GM20000 (cell line): Measurements from ENCODE around the gene MOCS1.
A peak's percentile ranks its signal among the peaks of the same experiment; 100 is the strongest.

Experiments used
- DNase-seq: peaks from one replicate; pipeline ENCODE4 v3.0.0; 2012; ENCODE audit warnings: low spot score
- CTCF ChIP-seq: IDR thresholded peaks from 2 replicates; pipeline ENCODE4 v1.5.1; 2012; ENCODE audit warnings: mild to moderate bottlenecking, control low read depth; ENCODE audit errors: extremely low read depth, missing control alignments

Gene MOCS1

DNA sequence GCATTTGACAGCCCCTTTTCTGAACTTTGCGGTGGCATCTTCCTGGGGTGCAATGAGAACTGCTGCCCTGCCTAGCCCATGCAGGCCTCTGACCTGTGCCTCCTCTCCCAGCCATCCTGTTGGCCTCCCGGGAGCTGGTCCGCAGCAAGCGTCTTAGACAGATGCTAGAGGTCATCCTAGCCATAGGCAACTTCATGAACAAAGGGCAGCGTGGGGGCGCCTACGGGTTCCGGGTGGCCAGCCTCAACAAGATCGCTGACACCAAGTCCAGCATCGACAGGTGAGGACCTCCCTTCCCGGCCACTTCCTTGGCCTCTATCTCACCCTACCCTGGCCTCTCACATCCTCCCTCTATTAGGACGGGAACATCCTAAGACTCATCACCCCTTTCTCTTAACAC lies 37.6 kb downstream of the MOCS1 start:
- no peak for TF ChIP-seq CTCF
- DNase-seq = no peak

DNA sequence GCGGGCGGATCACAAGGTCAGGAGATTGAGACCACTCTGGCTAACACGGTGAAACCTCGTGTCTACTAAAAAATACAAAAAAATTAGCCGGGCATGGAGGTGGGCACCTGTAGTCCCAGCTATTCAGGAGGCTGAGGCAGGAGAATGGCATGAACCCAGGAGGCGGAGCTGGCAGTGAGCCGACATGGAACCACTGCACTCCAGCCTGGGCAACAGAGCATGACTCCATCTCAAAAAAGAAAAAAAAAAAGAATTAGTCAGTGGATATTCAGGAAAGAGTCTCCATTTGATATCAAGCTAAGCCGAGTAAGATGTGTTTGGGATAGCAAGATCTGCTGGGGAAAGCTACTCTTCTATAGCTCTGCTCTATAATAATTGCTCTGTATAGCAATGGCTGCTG lies 41.0 kb downstream of the MOCS1 start:
- DNase-seq = no peak
- TF ChIP-seq CTCF = no peak

- TF ChIP-seq CTCF = peak; percentile 47
- DNase-seq = peak; percentile 60
These were observed 41.7 kb downstream of the MOCS1 start for GRCh38 chr6:39892490-39893129.

DNA sequence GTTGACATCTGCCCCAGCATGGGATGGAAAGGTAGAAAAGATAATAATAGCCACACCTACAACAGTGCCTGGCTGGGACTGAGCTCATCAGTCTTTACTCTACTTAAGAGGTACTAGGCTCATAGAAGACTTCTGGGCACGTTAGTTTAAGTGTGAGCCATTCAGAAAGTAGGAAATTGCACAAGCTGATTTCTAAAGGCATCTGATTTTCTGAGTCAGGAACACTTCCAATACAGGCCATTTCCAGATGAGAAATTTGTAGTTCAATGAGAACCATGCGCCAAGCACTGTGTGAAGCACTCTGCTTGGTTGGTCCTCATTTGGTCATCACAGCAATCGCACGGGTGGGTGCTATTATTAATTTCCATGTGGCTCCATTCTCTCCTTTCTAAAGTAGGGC lies 42.3 kb downstream of the MOCS1 start:
- DNase-seq = no peak
- TF ChIP-seq CTCF = no peak

DNA sequence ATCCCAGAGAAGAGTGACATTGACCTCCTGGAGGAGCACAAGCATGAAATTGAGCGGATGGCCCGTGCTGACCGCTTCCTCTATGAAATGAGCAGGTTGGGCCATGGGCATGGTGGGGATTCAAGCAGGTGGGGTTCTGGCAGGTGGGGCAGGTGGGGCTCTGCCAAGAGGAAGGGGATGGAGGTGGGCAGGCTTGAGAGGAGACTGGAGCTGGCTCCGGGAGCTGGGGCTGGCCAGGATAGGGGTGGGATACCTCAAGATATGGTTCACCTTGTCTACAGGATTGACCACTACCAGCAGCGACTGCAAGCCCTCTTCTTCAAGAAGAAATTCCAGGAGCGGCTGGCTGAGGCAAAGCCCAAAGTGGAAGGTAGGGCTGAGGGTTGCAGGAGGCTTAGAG lies 42.9 kb downstream of the MOCS1 start:
- DNase-seq = no peak
- no peak for TF ChIP-seq CTCF

GRCh38 chr6:39889229-39889628 lies 45.0 kb downstream of the MOCS1 start:
- no peak for DNase-seq
- TF ChIP-seq CTCF = no peak

GRCh38 chr6:39887692-39888450 lies 46.4 kb downstream of the MOCS1 start:
- no peak for DNase-seq
- no peak for TF ChIP-seq CTCF
